Upper lobe of left lung (tissue), 4 donors: ENCODE results near the gene TENM4.

Source experiments
- CTCF ChIP-seq, 6 experiments: fragments of 450-650 bp in 4 of 6; fragments of 200-600 bp in 2 of 6; sonication (generic) in 2 of 6; IDR thresholded peaks; one replicate each; pipeline ENCODE4 v1.5.1; 2016 to 2019; ENCODE audit warnings: antibody characterized with exemption in 6 of 6
- POLR2A ChIP-seq, 4 donors: fragments of 450-650 bp; IDR thresholded peaks; one replicate each; pipeline ENCODE4 v1.5.1; 2016 to 2017; ENCODE audit warnings: antibody characterized with exemption in 4 of 4, mild to moderate bottlenecking in 2 of 4

GRCh38 chr11:79229047-79229446 lies 211.8 kb downstream of the TENM4 start:
- TF ChIP-seq CTCF (IDR thresholded peaks at IDR 0.05), result no peak
- TF ChIP-seq POLR2A (IDR thresholded peaks at IDR 0.05), result no peak
